ENCODE measurements around the gene KLHL21.
"Not testable (repeated sequence)": the region's sequence is repeated elsewhere in the genome, so short reads cannot be mapped to it uniquely, and the experiment has no call there.

KLHL21 gene

GRCh38 chr1:6584126-6585080 lies 18.3 kb downstream of the KLHL21 start:
- no peak for DNase-seq (ENCODE audit: low spot score)

GRCh38 chr1:6582370-6582769 lies 20.3 kb downstream of the KLHL21 start:
- no peak for DNase-seq (ENCODE audit: low spot score)

- DNase-seq (ENCODE audit: low spot score) = no peak
Observed at GRCh38 chr1:6581561-6582305, 20.9 kb downstream of the KLHL21 start.

- no peak for DNase-seq (ENCODE audit: low spot score)
Observed at GRCh38 chr1:6580593-6581409, 21.9 kb downstream of the KLHL21 start.

GRCh38 chr1:6580119-6580592 lies 22.5 kb downstream of the KLHL21 start:
- no peak for DNase-seq (ENCODE audit: low spot score)

GRCh38 chr1:6579374-6580118 lies 23.1 kb downstream of the KLHL21 start, which contains the start of gene ZBTB48:
Gene ZBTB48 (plus strand): TSS chr1:6579994. CDS start chr1:6580610, 616 bp downstream.
- DNase-seq (ENCODE audit: low spot score) = peak; percentile 99

GRCh38 chr1:6578624-6579373 lies 23.9 kb downstream of the KLHL21 start:
- DNase-seq (ENCODE audit: low spot score) = no peak

GRCh38 chr1:6577831-6578525 lies 24.7 kb downstream of the KLHL21 start:
- no peak for DNase-seq (ENCODE audit: low spot score)

- no peak for DNase-seq (ENCODE audit: low spot score)
Observed at GRCh38 chr1:6574818-6575217, 27.9 kb downstream of the KLHL21 start.

- DNase-seq (ENCODE audit: low spot score) = no peak
Observed at GRCh38 chr1:6574025-6574620, 28.5 kb downstream of the KLHL21 start.

GRCh38 chr1:6572653-6573383 lies 29.9 kb downstream of the KLHL21 start:
- no peak for DNase-seq (ENCODE audit: low spot score)

- no peak for DNase-seq (ENCODE audit: low spot score)
Observed at GRCh38 chr1:6570987-6571386, 31.7 kb downstream of the KLHL21 start.

- DNase-seq (ENCODE audit: low spot score) = no peak
Observed at GRCh38 chr1:6570100-6570499, 32.6 kb downstream of the KLHL21 start.

- no peak for DNase-seq (ENCODE audit: low spot score)
Observed at GRCh38 chr1:6569033-6569432, 33.6 kb downstream of the KLHL21 start.

GRCh38 chr1:6560267-6560666 lies 42.4 kb downstream of the KLHL21 start:
- no peak for DNase-seq (ENCODE audit: low spot score)

- DNase-seq (ENCODE audit: low spot score) = not testable (repeated sequence)
Observed at GRCh38 chr1:6559161-6559560, 43.5 kb downstream of the KLHL21 start.

- DNase-seq (ENCODE audit: low spot score) = no peak
Observed at GRCh38 chr1:6557597-6557996, 45.1 kb downstream of the KLHL21 start.

GRCh38 chr1:6554907-6555778 lies 47.5 kb downstream of the KLHL21 start, which contains the start of gene TAS1R1:
Gene TAS1R1 (plus strand): TSS chr1:6555307. CDS start chr1:6555374, 67 bp downstream.
- DNase-seq (ENCODE audit: low spot score) = no peak

Data from D341Med (cell line).